T-helper 1 cell treated with Interleukin-12 subunit alpha and Interleukin-12 subunit beta and Interleukin-4 antibody, amounts not matched to agents 30 μg/mL and 1 μg/mL, for 36 hours (primary cell): ENCODE data around the gene CDC123.

Experiments used
- H3K27ac Mint-ChIP-seq: one replicate; pipeline ENCODE4 v1.8.0; 2021; ENCODE audit warnings: mild to moderate bottlenecking, mixed read lengths
- H3K27me3 Mint-ChIP-seq: one replicate; pipeline ENCODE4 v1.8.0; 2021; ENCODE audit warnings: low read depth, mixed read lengths
- H3K36me3 Mint-ChIP-seq: one replicate; pipeline ENCODE4 v1.8.0; 2021; ENCODE audit warnings: low read depth, mixed read lengths
- H3K4me1 Mint-ChIP-seq: one replicate; pipeline ENCODE4 v1.8.0; 2021; ENCODE audit warnings: low read depth, mixed read lengths
- H3K4me3 Mint-ChIP-seq: one replicate; pipeline ENCODE4 v1.8.0; 2021; ENCODE audit warnings: mild to moderate bottlenecking, moderate library complexity, mixed read lengths
- H3K9me3 Mint-ChIP-seq: one replicate; pipeline ENCODE4 v1.8.0; 2021; ENCODE audit warnings: mixed read lengths

Gene CDC123

DNA sequence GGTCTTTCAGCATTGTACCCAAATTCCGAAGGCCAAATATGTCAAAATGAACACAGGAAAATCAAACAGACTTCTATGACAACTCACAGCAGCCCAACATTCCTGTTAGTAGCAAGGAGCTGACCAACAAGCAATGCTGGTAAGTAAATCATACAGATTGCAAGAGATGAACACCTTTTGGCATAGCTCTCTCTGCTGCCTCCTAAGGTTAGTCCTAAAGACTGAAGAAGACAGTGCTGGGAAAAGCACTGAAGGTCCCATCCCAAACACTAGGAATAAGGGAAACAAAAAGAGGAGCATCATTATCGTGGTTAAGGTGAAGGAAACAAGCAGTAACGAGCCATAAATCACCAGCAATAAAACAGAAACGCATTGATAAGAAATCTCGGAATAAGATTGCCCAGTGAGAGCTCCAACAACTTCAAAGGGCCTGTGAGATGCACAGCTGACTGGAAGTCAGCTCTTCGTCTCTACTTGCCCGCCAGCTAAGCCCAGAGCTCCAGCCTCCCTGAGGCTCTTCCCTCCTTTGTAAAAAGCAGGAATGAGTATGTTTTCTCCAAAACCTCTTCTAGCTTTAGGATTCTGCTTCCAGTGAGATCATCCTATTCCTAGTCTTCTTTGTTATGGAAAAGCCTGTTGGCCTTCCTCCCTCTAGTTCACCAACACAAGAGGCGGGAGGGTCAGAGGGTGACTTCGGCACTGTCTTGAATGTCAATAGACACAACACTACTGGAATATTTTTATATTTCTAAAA, 15.6 kb upstream of the CDC123 start:
- no peak overlapping the region for H3K4me3 Mint-ChIP-seq
- peaks cover 38% of the 10 kb centered on the region for H3K36me3 Mint-ChIP-seq
- H3K4me1 Mint-ChIP-seq: peaks cover 29% of the 10 kb centered on the region
- peak overlapping the region; percentile 89 for H3K27ac Mint-ChIP-seq
- H3K27me3 Mint-ChIP-seq: no peaks in the 10 kb centered on the region
- no peaks in the 10 kb centered on the region for H3K9me3 Mint-ChIP-seq

GRCh38 chr10:12181065-12181775, 14.8 kb upstream of the CDC123 start:
- Mint-ChIP-seq H3K9me3 (no peaks in the 10 kb centered on the region), H3K27me3 (no peaks in the 10 kb centered on the region), H3K27ac (peak overlapping the region; percentile 89), H3K4me1 (peaks cover 34% of the 10 kb centered on the region), H3K36me3 (peaks cover 39% of the 10 kb centered on the region), H3K4me3 (peak overlapping the region; percentile 23)

GRCh38 chr10:12184165-12184564, 11.8 kb upstream of the CDC123 start:
- Mint-ChIP-seq H3K4me3 (no peak overlapping the region), H3K4me1 (peaks cover 39% of the 10 kb centered on the region), H3K9me3 (no peaks in the 10 kb centered on the region), H3K27me3 (no peaks in the 10 kb centered on the region), H3K27ac (no peak overlapping the region), H3K36me3 (peaks cover 44% of the 10 kb centered on the region)

DNA sequence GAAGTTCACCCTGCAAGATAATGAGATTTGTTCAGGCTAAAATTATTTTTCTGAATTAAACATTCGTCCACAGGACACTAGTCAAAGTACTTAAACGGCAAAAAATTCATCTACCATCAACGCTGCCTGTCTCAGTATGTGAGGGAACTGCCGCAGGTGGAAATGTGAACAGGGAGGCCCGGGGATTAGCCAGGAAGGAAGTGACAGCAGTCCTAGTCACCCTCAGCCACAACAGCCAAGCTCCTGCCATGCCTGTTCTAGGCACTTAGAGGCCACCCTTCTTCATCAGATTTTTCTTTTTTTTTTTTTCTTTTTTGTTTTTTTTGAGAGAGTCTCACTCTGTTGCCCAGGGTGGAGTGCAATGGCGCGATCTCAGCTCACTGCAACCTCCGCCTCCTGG, 9.7 kb upstream of the CDC123 start:
- Mint-ChIP-seq H3K36me3 (peaks cover 39% of the 10 kb centered on the region), H3K4me1 (peaks cover 28% of the 10 kb centered on the region), H3K27ac (no peak overlapping the region), H3K27me3 (no peaks in the 10 kb centered on the region), H3K4me3 (no peak overlapping the region), H3K9me3 (no peaks in the 10 kb centered on the region)

- peak overlapping the region; percentile 50 for H3K27ac Mint-ChIP-seq
- peaks cover 39% of the 10 kb centered on the region for H3K36me3 Mint-ChIP-seq
- no peak overlapping the region for H3K4me3 Mint-ChIP-seq
- H3K27me3 Mint-ChIP-seq: no peaks in the 10 kb centered on the region
- no peaks in the 10 kb centered on the region for H3K9me3 Mint-ChIP-seq
- H3K4me1 Mint-ChIP-seq: peaks cover 30% of the 10 kb centered on the region
These were observed 8.6 kb upstream of the CDC123 start for GRCh38 chr10:12187321-12187905.

DNA sequence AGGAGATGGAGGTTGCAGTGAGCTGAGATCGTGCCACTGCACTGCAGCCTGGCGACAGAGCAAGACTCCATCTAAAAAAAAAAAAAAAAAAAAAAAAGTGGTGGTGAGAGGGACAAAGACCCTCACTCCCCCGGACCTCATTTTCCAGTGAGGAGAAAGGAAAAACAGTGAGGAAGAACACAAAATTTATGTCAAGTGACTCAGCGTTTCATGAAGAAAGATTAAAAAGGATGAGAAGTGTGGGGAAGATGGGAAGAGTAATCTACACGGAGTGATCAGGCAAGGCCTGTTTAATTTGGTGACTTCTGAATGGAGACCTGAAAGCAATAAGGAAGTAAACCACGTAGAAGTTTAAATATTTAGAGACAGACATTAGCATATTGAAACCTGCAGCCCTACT, 7.3 kb upstream of the CDC123 start:
- peaks cover 36% of the 10 kb centered on the region for H3K4me1 Mint-ChIP-seq
- no peak overlapping the region for H3K4me3 Mint-ChIP-seq
- H3K27ac Mint-ChIP-seq: no peak overlapping the region
- H3K9me3 Mint-ChIP-seq: no peaks in the 10 kb centered on the region
- no peaks in the 10 kb centered on the region for H3K27me3 Mint-ChIP-seq
- peaks cover 36% of the 10 kb centered on the region for H3K36me3 Mint-ChIP-seq

DNA sequence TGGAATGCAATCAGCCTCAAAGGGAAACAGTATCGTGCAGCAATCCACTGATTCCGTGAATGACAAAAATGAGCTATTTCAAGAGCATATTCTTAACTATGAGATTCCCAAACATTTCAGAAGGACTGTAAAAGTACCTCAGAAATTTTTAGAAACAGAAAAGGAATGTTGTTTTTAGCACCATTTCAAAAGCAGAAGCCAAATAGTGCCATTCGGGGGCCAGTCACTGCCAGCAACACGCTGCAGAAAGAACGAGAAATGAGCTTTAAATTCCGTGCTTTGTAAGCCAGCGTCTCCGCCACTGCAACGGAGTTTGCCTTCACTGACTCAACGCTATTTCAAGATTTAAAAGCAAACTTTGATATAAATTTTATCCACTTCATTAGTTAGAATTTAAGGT, 6.6 kb upstream of the CDC123 start:
- H3K36me3 Mint-ChIP-seq: peaks cover 39% of the 10 kb centered on the region
- H3K27ac Mint-ChIP-seq: no peak overlapping the region
- H3K27me3 Mint-ChIP-seq: no peaks in the 10 kb centered on the region
- H3K9me3 Mint-ChIP-seq: no peaks in the 10 kb centered on the region
- H3K4me1 Mint-ChIP-seq: peaks cover 39% of the 10 kb centered on the region
- no peak overlapping the region for H3K4me3 Mint-ChIP-seq

DNA sequence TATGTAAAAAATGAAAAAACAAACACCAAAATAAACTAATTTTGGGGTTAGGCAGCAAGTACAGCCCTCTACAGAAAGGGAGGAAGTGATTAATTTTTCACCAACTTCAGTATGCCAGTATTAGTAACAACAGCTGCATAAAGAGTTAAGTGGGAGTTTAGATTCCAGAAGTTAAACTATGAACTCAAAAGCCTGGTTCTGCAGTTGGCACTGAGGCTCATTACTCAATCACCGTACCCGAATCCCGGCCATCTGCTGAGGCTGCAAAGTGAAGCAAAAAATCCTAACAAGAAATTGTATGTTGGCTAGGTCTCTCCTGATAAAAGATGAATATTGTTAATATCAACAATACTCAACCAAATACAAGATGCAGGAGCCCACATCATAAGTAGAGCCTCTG, 4.3 kb upstream of the CDC123 start:
- peaks cover 39% of the 10 kb centered on the region for H3K4me1 Mint-ChIP-seq

GRCh38 chr10:12193193-12193592, 2.8 kb upstream of the CDC123 start:
- no peaks in the 10 kb centered on the region for H3K27me3 Mint-ChIP-seq
- H3K4me3 Mint-ChIP-seq: peak overlapping the region; percentile 36
- no peaks in the 10 kb centered on the region for H3K9me3 Mint-ChIP-seq

More for the DNA sequence above, 4.3 kb upstream of the CDC123 start:
- Mint-ChIP-seq H3K4me3 (no peak overlapping the region), H3K36me3 (peaks cover 38% of the 10 kb centered on the region), H3K27ac (no peak overlapping the region), H3K9me3 (no peaks in the 10 kb centered on the region), H3K27me3 (no peaks in the 10 kb centered on the region)

GRCh38 chr10:12194752-12195271, 1.2 kb upstream of the CDC123 start:
- Mint-ChIP-seq H3K27me3 (no peaks in the 10 kb centered on the region), H3K4me3 (peak overlapping the region; percentile 95), H3K4me1 (peaks cover 49% of the 10 kb centered on the region), H3K27ac (peak overlapping the region; percentile 97), H3K36me3 (peaks cover 35% of the 10 kb centered on the region), H3K9me3 (no peaks in the 10 kb centered on the region)

More at GRCh38 chr10:12193193-12193592, 2.8 kb upstream of the CDC123 start:
- H3K27ac Mint-ChIP-seq: peak overlapping the region; percentile 38
- peaks cover 27% of the 10 kb centered on the region for H3K36me3 Mint-ChIP-seq
- H3K4me1 Mint-ChIP-seq: peaks cover 40% of the 10 kb centered on the region

DNA sequence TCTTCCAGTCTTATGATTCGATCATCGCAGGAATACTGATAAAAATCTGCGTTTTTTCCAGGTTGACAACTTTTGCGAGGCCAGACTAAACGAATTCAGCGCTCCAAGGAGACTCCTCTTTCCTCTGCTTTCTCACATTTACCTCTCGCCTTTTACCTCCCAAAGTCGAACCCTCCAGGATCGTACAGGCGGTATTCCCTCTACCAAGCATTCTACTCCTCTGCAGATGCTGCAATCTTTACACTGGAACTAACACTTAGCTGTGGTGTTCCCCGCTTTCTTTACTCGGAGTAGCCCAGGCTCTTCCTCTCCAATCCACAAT, 746 bp upstream of the CDC123 start:
- Mint-ChIP-seq H3K9me3 (no peaks in the 10 kb centered on the region), H3K4me1 (peaks cover 45% of the 10 kb centered on the region), H3K27ac (peak overlapping the region; percentile 97), H3K36me3 (peaks cover 35% of the 10 kb centered on the region), H3K27me3 (no peaks in the 10 kb centered on the region), H3K4me3 (peak overlapping the region; percentile 95)

GRCh38 chr10:12196531-12197211, 683 bp downstream of the CDC123 start:
- peaks cover 47% of the 10 kb centered on the region for H3K4me1 Mint-ChIP-seq
- peaks cover 40% of the 10 kb centered on the region for H3K36me3 Mint-ChIP-seq
- H3K4me3 Mint-ChIP-seq: peak overlapping the region; percentile 95
- H3K27me3 Mint-ChIP-seq: no peaks in the 10 kb centered on the region
- H3K27ac Mint-ChIP-seq: peak overlapping the region; percentile 97
- H3K9me3 Mint-ChIP-seq: no peaks in the 10 kb centered on the region

DNA sequence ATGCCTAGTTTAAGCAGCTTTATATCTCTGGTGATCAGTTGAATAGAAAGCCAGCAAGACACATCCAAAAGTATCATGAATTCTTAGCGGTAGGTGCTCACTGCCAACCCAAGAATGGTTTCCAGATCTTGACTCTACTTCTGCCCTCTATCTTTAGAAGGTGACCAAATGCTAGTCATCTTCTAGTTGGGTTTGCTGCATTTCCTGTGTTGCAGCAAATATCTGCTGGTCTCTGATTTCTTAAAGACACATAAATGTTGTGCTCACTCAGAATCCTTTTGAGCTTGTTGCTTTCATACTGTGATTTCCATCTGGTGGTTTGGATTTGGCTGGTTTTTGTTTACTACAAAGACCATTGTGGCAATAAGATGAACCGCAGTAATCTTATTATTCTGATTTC, 2.2 kb downstream of the CDC123 start:
- H3K36me3 Mint-ChIP-seq: peaks cover 44% of the 10 kb centered on the region
- peak overlapping the region; percentile 59 for H3K4me3 Mint-ChIP-seq
- H3K27ac Mint-ChIP-seq: peak overlapping the region; percentile 6
- no peaks in the 10 kb centered on the region for H3K27me3 Mint-ChIP-seq
- no peaks in the 10 kb centered on the region for H3K9me3 Mint-ChIP-seq
- H3K4me1 Mint-ChIP-seq: peaks cover 43% of the 10 kb centered on the region

DNA sequence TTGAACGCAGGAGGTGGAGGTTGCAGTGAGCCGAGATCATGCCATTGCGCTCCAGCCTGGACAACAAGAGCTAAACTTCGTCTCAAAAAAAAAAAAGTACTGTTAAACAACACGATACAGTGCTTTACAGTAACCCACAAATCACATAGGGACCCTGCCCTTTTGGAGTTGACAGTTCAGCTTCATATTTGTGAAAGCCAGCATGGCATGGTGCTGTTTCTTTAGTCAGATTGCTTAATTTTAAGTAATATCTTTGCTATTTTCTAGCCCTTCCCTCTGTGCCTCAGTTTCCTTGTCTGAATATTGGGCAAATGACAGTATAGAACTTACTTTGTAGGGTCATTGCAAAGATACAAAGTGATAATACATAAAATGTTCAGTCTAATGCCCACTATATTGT, 4.9 kb downstream of the CDC123 start:
- Mint-ChIP-seq H3K4me1 (peaks cover 43% of the 10 kb centered on the region), H3K9me3 (no peaks in the 10 kb centered on the region), H3K4me3 (peak overlapping the region; percentile 16), H3K27me3 (no peaks in the 10 kb centered on the region), H3K27ac (no peak overlapping the region), H3K36me3 (peaks cover 44% of the 10 kb centered on the region)
